HFFc6 (cell line): Measurements from ENCODE around the gene MAP3K10. TPM values are rescaled to one million over a fixed set of nuclear protein-coding genes. Genes with fewer than 3 reads are reported as not detected.

Experiments
- DNase-seq: peaks from one replicate; pipeline ENCODE4 v3.0.0-alpha.2; 2018
- H3K27ac Mint-ChIP-seq: 2 replicates; pipeline ENCODE4 v1.8.0; 2020; ENCODE audit warnings: mild to moderate bottlenecking, mixed read lengths
- H3K27me3 Mint-ChIP-seq: 2 replicates; pipeline ENCODE4 v1.8.0; 2021; ENCODE audit warnings: mild to moderate bottlenecking, moderate library complexity, mixed read lengths; ENCODE audit not compliant: insufficient read depth
- H3K36me3 Mint-ChIP-seq: 2 replicates; pipeline ENCODE4 v1.8.0; 2021; ENCODE audit warnings: low read depth, mixed read lengths
- H3K4me1 Mint-ChIP-seq: 2 replicates; pipeline ENCODE4 v1.8.0; 2020; ENCODE audit warnings: low read depth, mixed read lengths
- H3K4me3 Mint-ChIP-seq: 2 replicates; pipeline ENCODE4 v1.8.0; 2020; ENCODE audit warnings: mild to moderate bottlenecking, moderate library complexity, mixed read lengths
- H3K9me3 Mint-ChIP-seq: 2 replicates; pipeline ENCODE4 v1.8.0; 2020; ENCODE audit warnings: mild to moderate bottlenecking, mixed read lengths
- total RNA-seq, 6 experiments: library from RNA; stranded (reverse); fragmentation: NEBNext Ultra II Directional; extraction: Animal tissue kit (Norgen Biotek cat#: 25700); gene quantifications; 2 replicates in 1 of 6; 3 replicates in 5 of 6; pipeline ENCODE4 v1.2.3, GENCODE V29; 2021
- TF ChIP-seq, protein P1 (sequence below): fragments of 200-600 bp; sonication (generic); IDR thresholded peaks from 2 replicates; pipeline ENCODE4 v1.5.0; 2021; ENCODE audit warnings: antibody characterized with exemption, mild to moderate bottlenecking

MAP3K10 gene
- total RNA-seq, 6 experiments from 2014 or later: 10.7 to 14.9 (median 11.3) TPM

DNA sequence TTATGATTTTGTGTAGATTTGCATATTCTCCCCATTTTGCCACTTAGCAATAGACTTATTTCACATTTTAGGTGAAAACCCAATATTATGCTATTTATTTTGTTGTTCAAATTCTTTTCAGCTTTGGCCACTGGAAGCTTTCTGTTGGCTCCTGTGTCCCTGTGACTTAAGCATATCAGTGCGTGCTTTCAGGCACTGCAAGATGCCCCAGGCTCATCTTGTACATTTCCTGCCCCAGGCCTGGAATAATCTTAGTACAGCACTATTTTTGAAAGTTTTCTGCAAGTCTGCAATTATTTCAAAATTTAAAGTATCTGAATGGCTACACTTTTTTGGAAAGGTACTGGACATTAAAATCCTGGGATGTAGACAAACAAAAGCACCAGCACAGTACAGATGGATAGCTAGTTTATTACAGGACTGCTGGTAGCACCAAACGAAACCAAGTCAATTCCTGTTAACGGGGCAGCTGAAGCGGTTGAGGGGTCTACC, 38.7 kb downstream of the MAP3K10 start:
- no peak for DNase-seq
- Mint-ChIP-seq H3K27me3 (peaks cover 5% of the 10 kb centered on the region), H3K36me3 (peaks cover 6% of the 10 kb centered on the region), H3K27ac (peak overlapping the region; percentile 73), H3K4me1 (peaks cover 64% of the 10 kb centered on the region), H3K9me3 (peaks cover 5% of the 10 kb centered on the region; the same call in 1 of the 2 replicates), H3K4me3 (peak overlapping the region; percentile 24; the same call in 1 of the 2 replicates)
- TF ChIP-seq, protein P1, sequence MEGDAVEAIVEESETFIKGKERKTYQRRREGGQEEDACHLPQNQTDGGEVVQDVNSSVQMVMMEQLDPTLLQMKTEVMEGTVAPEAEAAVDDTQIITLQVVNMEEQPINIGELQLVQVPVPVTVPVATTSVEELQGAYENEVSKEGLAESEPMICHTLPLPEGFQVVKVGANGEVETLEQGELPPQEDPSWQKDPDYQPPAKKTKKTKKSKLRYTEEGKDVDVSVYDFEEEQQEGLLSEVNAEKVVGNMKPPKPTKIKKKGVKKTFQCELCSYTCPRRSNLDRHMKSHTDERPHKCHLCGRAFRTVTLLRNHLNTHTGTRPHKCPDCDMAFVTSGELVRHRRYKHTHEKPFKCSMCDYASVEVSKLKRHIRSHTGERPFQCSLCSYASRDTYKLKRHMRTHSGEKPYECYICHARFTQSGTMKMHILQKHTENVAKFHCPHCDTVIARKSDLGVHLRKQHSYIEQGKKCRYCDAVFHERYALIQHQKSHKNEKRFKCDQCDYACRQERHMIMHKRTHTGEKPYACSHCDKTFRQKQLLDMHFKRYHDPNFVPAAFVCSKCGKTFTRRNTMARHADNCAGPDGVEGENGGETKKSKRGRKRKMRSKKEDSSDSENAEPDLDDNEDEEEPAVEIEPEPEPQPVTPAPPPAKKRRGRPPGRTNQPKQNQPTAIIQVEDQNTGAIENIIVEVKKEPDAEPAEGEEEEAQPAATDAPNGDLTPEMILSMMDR: no peak

DNA sequence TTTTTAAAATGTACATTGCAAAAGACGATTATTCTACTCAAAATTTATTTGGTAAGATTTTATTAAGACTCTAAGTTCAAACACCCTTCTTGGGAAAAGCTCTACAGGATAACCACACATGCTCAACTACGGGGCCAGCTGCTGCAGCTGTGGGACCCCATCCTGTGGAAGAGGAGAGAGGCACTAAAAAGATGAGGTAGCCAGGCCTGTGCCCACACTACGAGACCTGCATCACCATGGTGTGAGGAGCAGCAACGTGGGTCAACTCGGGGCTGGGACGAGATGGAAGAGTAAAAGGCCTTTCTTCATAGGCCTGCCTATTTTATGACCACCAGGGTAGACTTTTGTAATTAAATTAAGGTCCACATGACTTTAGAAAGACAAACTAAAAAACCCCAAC, 39.8 kb downstream of the MAP3K10 start:
- Mint-ChIP-seq H3K27me3 (no peaks in the 10 kb centered on the region), H3K4me1 (peaks cover 55% of the 10 kb centered on the region), H3K9me3 (no peaks in the 10 kb centered on the region), H3K36me3 (no peaks in the 10 kb centered on the region), H3K27ac (peak overlapping the region; percentile 78), H3K4me3 (no peak overlapping the region)
- TF ChIP-seq, protein P1: no peak; the same call in 1 of the 2 replicates
- DNase-seq: no peak

DNA sequence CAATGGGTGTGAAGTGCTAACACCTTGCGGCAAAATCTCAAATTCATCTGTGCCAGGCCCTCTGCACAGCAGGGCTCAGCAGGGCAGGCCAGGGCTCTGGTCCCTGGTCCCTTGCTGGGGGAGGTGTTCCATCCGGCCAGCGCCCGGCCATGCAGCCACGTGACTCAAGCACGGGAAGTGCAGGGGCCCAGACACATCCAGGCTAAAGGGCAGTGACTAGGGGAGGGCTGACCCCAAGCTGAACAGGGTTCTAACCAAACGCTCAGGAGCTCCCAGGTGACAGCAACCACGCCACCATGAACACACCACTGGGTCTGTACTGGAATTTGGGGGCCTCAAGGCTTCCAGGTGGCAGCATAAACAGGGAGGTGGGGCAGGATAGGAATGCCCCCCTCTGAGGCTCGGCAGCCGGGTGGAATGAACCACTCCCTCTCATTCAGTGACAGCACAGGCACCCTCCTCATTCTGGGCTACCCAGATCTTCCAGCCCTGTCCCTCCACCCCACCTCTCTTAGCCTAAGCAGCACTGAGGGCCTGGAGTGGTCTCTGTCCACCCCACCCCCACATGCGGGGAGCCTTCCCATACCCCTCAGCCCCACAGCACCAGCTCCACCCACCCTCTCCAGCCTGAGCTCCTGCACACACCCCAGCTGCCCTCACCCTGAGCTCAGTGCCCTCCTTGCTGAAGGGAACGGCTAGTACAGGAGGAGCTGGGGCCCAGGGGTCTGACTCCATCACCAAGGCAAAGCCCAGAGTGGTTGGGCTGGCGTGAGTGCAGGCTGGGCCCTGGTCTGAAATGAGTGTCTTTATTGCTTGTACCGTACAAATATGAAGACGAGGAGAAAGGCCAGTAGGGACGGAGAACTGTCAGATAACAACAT, 40.6 kb downstream of the MAP3K10 start:
- peaks cover 49% of the 10 kb centered on the region for H3K4me1 Mint-ChIP-seq
- no peak for DNase-seq
- peaks cover 1% of the 10 kb centered on the region for H3K36me3 Mint-ChIP-seq
- H3K9me3 Mint-ChIP-seq: no peaks in the 10 kb centered on the region
- peak overlapping the region; percentile 17; the same call in 1 of the 2 replicates for H3K4me3 Mint-ChIP-seq
- peak overlapping the region; percentile 78 for H3K27ac Mint-ChIP-seq
- H3K27me3 Mint-ChIP-seq: no peaks in the 10 kb centered on the region
- TF ChIP-seq, protein P1: no peak

DNA sequence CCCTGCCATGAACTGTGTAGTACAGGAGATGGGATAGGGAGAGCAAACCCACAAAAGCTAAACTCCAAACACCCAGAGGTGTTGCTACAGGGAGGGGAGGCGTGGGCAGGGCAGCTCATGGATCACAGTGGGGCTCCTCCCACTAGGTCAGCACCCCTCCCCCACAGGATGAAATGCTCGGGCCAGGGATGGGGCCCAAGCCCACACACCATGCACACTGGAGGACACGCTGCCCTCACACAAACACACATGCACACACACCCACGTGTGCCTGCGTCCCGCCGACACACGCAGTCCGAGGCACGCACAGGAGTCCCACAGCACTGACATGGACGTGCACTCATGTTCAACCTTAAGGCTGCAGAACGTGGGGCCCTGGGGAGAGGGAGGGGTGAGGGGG, 41.3 kb downstream of the MAP3K10 start:
- Mint-ChIP-seq H3K27me3 (no peaks in the 10 kb centered on the region), H3K4me3 (no peak overlapping the region), H3K36me3 (peaks cover 5% of the 10 kb centered on the region), H3K4me1 (peaks cover 46% of the 10 kb centered on the region), H3K9me3 (no peaks in the 10 kb centered on the region), H3K27ac (no peak overlapping the region)
- TF ChIP-seq, protein P1: no peak
- no peak for DNase-seq

DNA sequence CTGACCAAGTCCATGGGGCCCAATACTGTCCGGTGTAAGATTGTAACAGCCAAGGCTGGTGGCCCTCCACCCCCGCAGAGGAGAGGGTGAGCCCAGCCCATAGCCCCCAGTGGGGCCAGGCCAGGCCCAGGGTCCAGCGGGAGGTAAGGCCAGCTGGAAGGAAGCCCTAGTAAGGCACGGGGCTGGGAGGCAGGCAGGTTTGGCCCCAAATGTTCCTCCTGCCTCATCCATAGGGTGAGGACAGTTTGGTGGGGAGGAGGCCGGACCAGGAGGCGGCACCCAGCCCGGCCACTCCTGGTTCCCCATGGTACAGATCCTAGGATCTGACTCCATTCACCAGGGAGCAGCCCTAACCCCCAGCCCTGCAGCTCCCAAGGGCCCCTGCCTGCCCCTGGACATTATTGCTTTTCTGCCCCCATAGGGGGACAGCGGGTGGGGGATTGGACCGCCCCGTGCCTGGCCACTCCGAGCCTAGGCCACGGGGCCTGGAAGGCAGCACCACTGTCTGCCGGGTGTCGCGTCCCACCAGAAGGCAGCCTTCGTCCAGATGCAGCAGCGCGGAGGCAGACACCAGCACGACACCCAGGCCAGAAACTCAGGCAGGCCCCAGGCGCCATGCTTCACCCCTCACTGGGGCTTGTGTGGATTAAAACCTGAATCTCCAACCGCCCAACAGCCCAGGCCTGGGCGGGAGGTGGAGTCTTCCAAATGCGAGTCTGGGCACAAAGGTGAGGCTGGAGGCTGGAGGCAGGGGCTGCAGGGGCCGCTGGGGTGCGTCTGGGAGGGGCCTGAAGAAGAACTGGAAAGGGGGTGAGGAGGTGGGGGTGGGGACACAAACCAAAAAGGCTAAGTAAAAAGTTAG, 42.0 kb downstream of the MAP3K10 start:
- Mint-ChIP-seq H3K27me3 (peaks cover 3% of the 10 kb centered on the region), H3K4me1 (peaks cover 42% of the 10 kb centered on the region), H3K9me3 (no peaks in the 10 kb centered on the region), H3K4me3 (no peak overlapping the region), H3K36me3 (peaks cover 5% of the 10 kb centered on the region), H3K27ac (no peak overlapping the region)
- TF ChIP-seq, protein P1: no peak
- DNase-seq: no peak
